ENCODE data around the gene CASP4. TPM values are rescaled to one million over a fixed set of nuclear protein-coding genes. Genes with fewer than 3 reads are reported as not detected.

Gene CASP4
- total RNA-seq, 2 donors from 2014 or later = 72.7 to 199 TPM

- Histone ChIP-seq H3K27ac (no peak overlapping the region), H3K4me3 (peak overlapping the region; percentile 86), H3K4me1 (ENCODE audit: control insufficient read depth in 1 of 2, low read depth in 2 of 2) (peaks cover 10 to 23% of the 10 kb centered on the region in 2 donors)
Measured at GRCh38 chr11:104916442-104916841, 51.9 kb downstream of the CASP4 start.

GRCh38 chr11:104912102-104912501, 56.3 kb downstream of the CASP4 start:
- Histone ChIP-seq H3K4me1 (ENCODE audit: control insufficient read depth in 1 of 2, low read depth in 2 of 2) (peaks cover 10 to 20% of the 10 kb centered on the region in 2 donors), H3K36me3 (no peaks in the 10 kb centered on the region), H3K27ac (no peak overlapping the region), H3K27me3 (replicated peaks; ENCODE audit: insufficient read depth) (no peaks in the 10 kb centered on the region), H3K4me3 (no peak overlapping the region), H3K9me3 (no peaks in the 10 kb centered on the region)
- TF ChIP-seq, protein P1, sequence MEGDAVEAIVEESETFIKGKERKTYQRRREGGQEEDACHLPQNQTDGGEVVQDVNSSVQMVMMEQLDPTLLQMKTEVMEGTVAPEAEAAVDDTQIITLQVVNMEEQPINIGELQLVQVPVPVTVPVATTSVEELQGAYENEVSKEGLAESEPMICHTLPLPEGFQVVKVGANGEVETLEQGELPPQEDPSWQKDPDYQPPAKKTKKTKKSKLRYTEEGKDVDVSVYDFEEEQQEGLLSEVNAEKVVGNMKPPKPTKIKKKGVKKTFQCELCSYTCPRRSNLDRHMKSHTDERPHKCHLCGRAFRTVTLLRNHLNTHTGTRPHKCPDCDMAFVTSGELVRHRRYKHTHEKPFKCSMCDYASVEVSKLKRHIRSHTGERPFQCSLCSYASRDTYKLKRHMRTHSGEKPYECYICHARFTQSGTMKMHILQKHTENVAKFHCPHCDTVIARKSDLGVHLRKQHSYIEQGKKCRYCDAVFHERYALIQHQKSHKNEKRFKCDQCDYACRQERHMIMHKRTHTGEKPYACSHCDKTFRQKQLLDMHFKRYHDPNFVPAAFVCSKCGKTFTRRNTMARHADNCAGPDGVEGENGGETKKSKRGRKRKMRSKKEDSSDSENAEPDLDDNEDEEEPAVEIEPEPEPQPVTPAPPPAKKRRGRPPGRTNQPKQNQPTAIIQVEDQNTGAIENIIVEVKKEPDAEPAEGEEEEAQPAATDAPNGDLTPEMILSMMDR (IDR thresholded peaks at IDR 0.05) = no peak
- DNase-seq (ENCODE audit: low spot score) = no peak
- ATAC-seq (ENCODE audit: insufficient number of reproducible peaks, low FRiP score, low read depth) = no peak

More at GRCh38 chr11:104916442-104916841, 51.9 kb downstream of the CASP4 start:
- Histone ChIP-seq H3K9me3 (no peaks in the 10 kb centered on the region), H3K36me3 (no peaks in the 10 kb centered on the region), H3K27me3 (replicated peaks; ENCODE audit: insufficient read depth) (no peaks in the 10 kb centered on the region)
- ATAC-seq (ENCODE audit: insufficient number of reproducible peaks, low FRiP score, low read depth) (no peak), DNase-seq (ENCODE audit: low spot score) (no peak)
- TF ChIP-seq, protein P1 (IDR thresholded peaks at IDR 0.05) = no peak

- no peak overlapping the region for H3K27ac ChIP-seq
- ATAC-seq (ENCODE audit: insufficient number of reproducible peaks, low FRiP score, low read depth) = no peak
Measured at GRCh38 chr11:104908186-104908531, 60.2 kb downstream of the CASP4 start.

GRCh38 chr11:104907521-104908185, 60.7 kb downstream of the CASP4 start:
- TF ChIP-seq, protein P1 (IDR thresholded peaks at IDR 0.05) = no peak
- Histone ChIP-seq H3K9me3 (no peaks in the 10 kb centered on the region), H3K27ac (no peak overlapping the region), H3K27me3 (replicated peaks; ENCODE audit: insufficient read depth) (no peaks in the 10 kb centered on the region), H3K4me1 (ENCODE audit: control insufficient read depth in 1 of 2, low read depth in 2 of 2) (no peaks in the 10 kb centered on the region), H3K36me3 (no peaks in the 10 kb centered on the region), H3K4me3 (no peak overlapping the region)
- DNase-seq (ENCODE audit: low spot score) = no peak
- no peak for ATAC-seq (ENCODE audit: insufficient number of reproducible peaks, low FRiP score, low read depth)

More at GRCh38 chr11:104908186-104908531, 60.2 kb downstream of the CASP4 start:
- no peaks in the 10 kb centered on the region for H3K27me3 ChIP-seq (replicated peaks; ENCODE audit: insufficient read depth)
- H3K4me1 ChIP-seq (ENCODE audit: control insufficient read depth in 1 of 2, low read depth in 2 of 2) = no peaks in the 10 kb centered on the region
- DNase-seq (ENCODE audit: low spot score) = no peak
- no peaks in the 10 kb centered on the region for H3K9me3 ChIP-seq
- H3K4me3 ChIP-seq = no peak overlapping the region
- TF ChIP-seq, protein P1 (IDR thresholded peaks at IDR 0.05) = no peak
- no peaks in the 10 kb centered on the region for H3K36me3 ChIP-seq

DNA sequence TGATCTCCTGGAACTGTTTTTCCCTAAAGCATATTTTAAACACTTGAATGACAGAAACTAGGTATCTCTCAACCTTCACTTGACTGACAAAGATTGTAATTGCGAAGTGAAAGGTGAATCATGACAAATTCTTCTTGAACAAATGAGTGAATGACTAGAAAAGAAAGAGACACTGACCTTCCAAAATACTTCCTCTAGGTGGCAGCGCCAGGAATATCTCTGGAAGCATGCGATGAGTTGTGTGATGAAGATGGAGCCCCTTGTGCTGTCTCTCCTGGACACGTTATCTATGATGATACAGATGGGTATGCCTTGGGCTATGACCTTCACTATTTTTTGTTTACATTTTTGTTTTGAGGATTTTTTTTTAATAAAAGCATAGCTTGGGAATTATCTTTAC, 63.1 kb downstream of the CASP4 start:
- TF ChIP-seq, protein P1 (IDR thresholded peaks at IDR 0.05) = no peak
- Histone ChIP-seq H3K27ac (no peak overlapping the region), H3K27me3 (replicated peaks; ENCODE audit: insufficient read depth) (no peaks in the 10 kb centered on the region), H3K4me1 (ENCODE audit: control insufficient read depth in 1 of 2, low read depth in 2 of 2) (no peaks in the 10 kb centered on the region), H3K4me3 (no peak overlapping the region), H3K36me3 (no peaks in the 10 kb centered on the region), H3K9me3 (no peaks in the 10 kb centered on the region)
- ATAC-seq (ENCODE audit: insufficient number of reproducible peaks, low FRiP score, low read depth) (no peak), DNase-seq (ENCODE audit: low spot score) (no peak)

Data from thoracic aorta (tissue), 2 donors.